IgD-negative memory B cell (primary cell): Measurements from ENCODE around the gene SMARCD3. TPM values are rescaled to one million over a fixed set of nuclear protein-coding genes. Genes with fewer than 3 reads are reported as not detected.

Experiments used
- H3K27ac Mint-ChIP-seq, 3 donors: one replicate each; pipeline ENCODE4 v1.8.0; 2020 to 2022; ENCODE audit warnings: mild to moderate bottlenecking in 3 of 3, mixed read lengths in 3 of 3, moderate library complexity in 1 of 3
- H3K27me3 Mint-ChIP-seq: one replicate; pipeline ENCODE4 v1.8.0; 2021; ENCODE audit warnings: mixed read lengths
- H3K36me3 Mint-ChIP-seq: one replicate; pipeline ENCODE4 v1.8.0; 2020; ENCODE audit warnings: mild to moderate bottlenecking, mixed read lengths
- H3K4me1 Mint-ChIP-seq, 3 donors: one replicate each; pipeline ENCODE4 v1.8.0; 2020 to 2022; ENCODE audit warnings: mixed read lengths in 3 of 3, mild to moderate bottlenecking in 1 of 3
- H3K4me3 Mint-ChIP-seq, 4 donors: one replicate each; pipeline ENCODE4 v1.8.0; 2020 to 2022; ENCODE audit warnings: mild to moderate bottlenecking in 4 of 4, mixed read lengths in 4 of 4, moderate library complexity in 3 of 4
- H3K9me3 Mint-ChIP-seq, 3 donors: one replicate each; pipeline ENCODE4 v1.8.0; 2020 to 2021; ENCODE audit warnings: mixed read lengths in 3 of 3, mild to moderate bottlenecking in 1 of 3
- polyA plus RNA-seq: library from polyadenylated mRNA; unstranded; fragments of 300-500 nt; fragmentation: Illumina TruSeq; gene quantifications from one replicate; pipeline ENCODE4 v1.2.3, GENCODE V29; 2021

Gene SMARCD3
- polyA plus RNA-seq, 1 donor from 2014 or later, result 1.1 TPM

DNA sequence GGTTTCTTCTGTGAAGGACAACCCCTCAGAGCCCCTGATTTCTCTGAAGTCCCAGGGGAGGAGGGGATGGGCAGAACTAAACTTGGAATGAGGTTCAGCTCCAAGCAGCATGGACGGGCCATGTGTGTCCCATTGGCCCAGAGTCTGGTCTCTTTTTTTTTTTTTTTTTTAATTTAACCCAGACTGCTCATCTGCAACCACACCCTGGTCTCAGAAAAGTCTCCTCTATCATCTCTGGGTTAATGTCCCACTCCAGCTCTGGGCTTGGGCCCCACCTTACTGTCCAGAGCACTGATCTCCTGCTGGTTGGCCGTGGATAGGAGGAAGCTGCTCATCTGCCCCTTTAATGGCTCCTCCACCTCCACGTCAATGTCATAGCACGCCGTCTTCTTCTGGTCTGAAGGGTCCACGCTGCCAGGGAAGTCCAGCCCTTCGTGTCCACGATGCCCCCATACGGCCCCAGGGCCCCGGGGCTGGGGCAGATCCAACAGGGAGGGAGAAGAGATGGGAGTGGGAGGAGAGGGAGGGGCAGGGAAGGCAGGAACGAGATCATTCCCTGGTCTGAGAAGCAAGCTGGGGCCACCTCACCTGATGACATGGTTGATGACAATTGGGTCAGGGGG lies 8.5 kb downstream of the SMARCD3 start:
- no peak overlapping the region for H3K27ac Mint-ChIP-seq
- H3K4me3 Mint-ChIP-seq, result no peak overlapping the region
- H3K9me3 Mint-ChIP-seq, result no peaks in the 10 kb centered on the region
- no peaks in the 10 kb centered on the region for H3K36me3 Mint-ChIP-seq
- H3K27me3 Mint-ChIP-seq, result peaks cover 14% of the 10 kb centered on the region
- H3K4me1 Mint-ChIP-seq, result peaks cover 9 to 17% (median 15%) of the 10 kb centered on the region in 3 donors

DNA sequence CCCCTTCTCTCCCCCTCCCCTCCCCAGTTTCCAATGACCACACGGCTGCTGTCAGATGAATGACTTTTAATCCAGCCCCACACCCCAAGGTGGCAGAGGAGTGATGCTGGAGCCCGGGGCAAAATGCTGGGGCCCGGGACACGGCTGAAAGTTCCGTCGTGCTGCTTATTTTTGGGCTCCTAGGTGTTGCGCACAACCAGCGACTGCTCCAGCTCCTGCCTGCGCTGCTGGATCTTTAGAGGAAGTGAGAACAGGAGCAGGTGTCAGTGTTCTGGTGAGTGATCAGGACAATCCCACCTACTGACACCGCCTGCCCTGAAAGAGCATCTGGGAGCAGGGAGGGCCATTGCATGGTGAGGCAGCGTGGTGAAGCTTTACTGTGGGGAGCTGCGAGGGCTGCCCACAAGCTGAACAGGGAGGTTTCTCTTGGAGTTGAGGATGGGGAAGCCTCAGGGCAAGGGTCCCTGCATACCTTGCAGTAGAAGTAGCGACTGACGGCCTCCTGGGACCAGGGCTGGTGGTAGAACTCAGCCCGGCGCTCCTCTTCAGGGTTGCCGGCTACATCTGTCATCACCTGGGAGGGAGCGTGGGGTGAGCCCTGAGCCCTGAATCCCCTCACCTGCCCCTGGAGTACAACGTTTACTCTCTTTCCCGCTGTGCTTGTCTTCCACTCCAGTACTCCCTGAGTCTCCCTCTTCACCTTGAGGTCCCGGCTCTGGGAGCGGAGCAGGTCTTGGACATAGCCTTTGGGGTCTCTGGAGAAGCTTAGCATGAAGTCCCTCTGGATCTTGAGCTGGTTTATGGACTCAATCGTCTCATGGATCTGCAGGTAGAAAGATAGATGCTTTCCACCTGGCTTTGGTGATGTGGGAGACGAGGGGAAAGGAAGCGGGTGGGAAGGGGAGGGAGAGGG lies 9.3 kb downstream of the SMARCD3 start:
- Mint-ChIP-seq H3K36me3 (no peaks in the 10 kb centered on the region), H3K4me3 (peak overlapping the region in 1 of 4 donors; percentile 45), H3K27me3 (peaks cover 9% of the 10 kb centered on the region), H3K9me3 (no peaks in the 10 kb centered on the region), H3K4me1 (peaks cover 9 to 12% (median 12%) of the 10 kb centered on the region in 3 donors), H3K27ac (no peak overlapping the region)

DNA sequence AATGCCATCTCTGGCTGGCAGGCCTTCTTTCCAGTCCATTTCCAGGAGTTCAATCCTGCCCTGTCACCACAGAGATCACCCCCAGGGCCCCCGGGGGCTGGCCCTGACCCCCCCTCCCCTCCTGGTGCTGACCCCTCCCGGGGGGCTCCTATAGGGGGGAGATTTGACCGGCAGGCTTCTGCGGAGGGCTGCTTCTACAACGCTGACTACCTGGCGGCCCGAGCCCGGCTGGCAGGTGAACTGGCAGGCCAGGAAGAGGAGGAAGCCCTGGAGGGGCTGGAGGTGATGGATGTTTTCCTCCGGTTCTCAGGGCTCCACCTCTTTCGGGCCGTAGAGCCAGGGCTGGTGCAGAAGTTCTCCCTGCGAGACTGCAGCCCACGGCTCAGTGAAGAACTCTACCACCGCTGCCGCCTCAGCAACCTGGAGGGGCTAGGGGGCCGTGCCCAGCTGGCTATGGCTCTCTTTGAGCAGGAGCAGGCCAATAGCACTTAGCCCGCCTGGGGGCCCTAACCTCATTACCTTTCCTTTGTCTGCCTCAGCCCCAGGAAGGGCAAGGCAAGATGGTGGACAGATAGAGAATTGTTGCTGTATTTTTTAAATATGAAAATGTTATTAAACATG lies 10.2 kb downstream of the SMARCD3 start:
- Mint-ChIP-seq H3K9me3 (no peaks in the 10 kb centered on the region), H3K27me3 (peaks cover 3% of the 10 kb centered on the region), H3K36me3 (no peaks in the 10 kb centered on the region), H3K27ac (no peak overlapping the region), H3K4me3 (no peak overlapping the region), H3K4me1 (peaks cover 9 to 15% (median 10%) of the 10 kb centered on the region in 3 donors)

DNA sequence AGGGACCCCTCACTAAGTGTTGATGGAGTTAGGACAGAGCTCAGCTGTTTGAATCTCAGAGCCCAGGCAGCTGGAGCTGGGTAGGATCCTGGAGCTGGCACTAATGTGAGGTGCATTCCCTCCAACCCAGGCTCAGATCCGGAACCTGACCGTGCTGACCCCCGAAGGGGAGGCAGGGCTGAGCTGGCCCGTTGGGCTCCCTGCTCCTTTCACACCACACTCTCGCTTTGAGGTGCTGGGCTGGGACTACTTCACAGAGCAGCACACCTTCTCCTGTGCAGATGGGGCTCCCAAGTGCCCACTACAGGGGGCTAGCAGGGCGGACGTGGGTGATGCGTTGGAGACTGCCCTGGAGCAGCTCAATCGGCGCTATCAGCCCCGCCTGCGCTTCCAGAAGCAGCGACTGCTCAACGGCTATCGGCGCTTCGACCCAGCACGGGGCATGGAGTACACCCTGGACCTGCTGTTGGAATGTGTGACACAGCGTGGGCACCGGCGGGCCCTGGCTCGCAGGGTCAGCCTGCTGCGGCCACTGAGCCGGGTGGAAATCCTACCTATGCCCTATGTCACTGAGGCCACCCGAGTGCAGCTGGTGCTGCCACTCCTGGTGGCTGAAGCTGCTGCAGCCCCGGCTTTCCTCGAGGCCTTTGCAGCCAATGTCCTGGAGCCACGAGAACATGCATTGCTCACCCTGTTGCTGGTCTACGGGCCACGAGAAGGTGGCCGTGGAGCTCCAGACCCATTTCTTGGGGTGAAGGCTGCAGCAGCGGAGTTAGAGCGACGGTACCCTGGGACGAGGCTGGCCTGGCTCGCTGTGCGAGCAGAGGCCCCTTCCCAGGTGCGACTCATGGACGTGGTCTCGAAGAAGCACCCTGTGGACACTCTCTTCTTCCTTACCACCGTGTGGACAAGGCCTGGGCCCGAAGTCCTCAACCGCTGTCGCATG lies 11.0 kb downstream of the SMARCD3 start:
- peak overlapping the region in 1 of 4 donors; percentile 39 for H3K4me3 Mint-ChIP-seq
- H3K27me3 Mint-ChIP-seq, result peaks cover 2% of the 10 kb centered on the region
- H3K27ac Mint-ChIP-seq, result no peak overlapping the region
- H3K9me3 Mint-ChIP-seq, result no peaks in the 10 kb centered on the region
- H3K4me1 Mint-ChIP-seq, result peaks cover 9 to 15% (median 10%) of the 10 kb centered on the region in 3 donors
- H3K36me3 Mint-ChIP-seq, result no peaks in the 10 kb centered on the region

GRCh38 chr7:151236406-151236805 lies 12.1 kb downstream of the SMARCD3 start:
- Mint-ChIP-seq H3K36me3 (no peaks in the 10 kb centered on the region), H3K4me1 (peaks cover 17 to 23% (median 17%) of the 10 kb centered on the region in 3 donors), H3K27me3 (peaks cover under 1% of the 10 kb centered on the region), H3K9me3 (no peaks in the 10 kb centered on the region), H3K27ac (no peak overlapping the region), H3K4me3 (peak overlapping the region in 1 of 4 donors; percentile 99)

- Mint-ChIP-seq H3K36me3 (no peaks in the 10 kb centered on the region), H3K27me3 (no peaks in the 10 kb centered on the region), H3K4me3 (peak overlapping the region in 1 of 4 donors; percentile 99), H3K4me1 (peaks cover 17 to 27% (median 17%) of the 10 kb centered on the region in 3 donors), H3K27ac (peak overlapping the region in 1 of 3 donors; percentile 43), H3K9me3 (no peaks in the 10 kb centered on the region)
Measured at GRCh38 chr7:151235091-151235787, 13.3 kb downstream of the SMARCD3 start.

GRCh38 chr7:151233804-151234203 lies 14.7 kb downstream of the SMARCD3 start:
- peak overlapping the region; percentile 96 to 100 (median 98) for H3K4me3 Mint-ChIP-seq
- no peaks in the 10 kb centered on the region for H3K9me3 Mint-ChIP-seq
- H3K27me3 Mint-ChIP-seq, result no peaks in the 10 kb centered on the region
- peak overlapping the region; percentile 11 to 97 (median 90) for H3K27ac Mint-ChIP-seq
- peaks cover 15 to 27% (median 17%) of the 10 kb centered on the region in 3 donors for H3K4me1 Mint-ChIP-seq
- no peaks in the 10 kb centered on the region for H3K36me3 Mint-ChIP-seq

DNA sequence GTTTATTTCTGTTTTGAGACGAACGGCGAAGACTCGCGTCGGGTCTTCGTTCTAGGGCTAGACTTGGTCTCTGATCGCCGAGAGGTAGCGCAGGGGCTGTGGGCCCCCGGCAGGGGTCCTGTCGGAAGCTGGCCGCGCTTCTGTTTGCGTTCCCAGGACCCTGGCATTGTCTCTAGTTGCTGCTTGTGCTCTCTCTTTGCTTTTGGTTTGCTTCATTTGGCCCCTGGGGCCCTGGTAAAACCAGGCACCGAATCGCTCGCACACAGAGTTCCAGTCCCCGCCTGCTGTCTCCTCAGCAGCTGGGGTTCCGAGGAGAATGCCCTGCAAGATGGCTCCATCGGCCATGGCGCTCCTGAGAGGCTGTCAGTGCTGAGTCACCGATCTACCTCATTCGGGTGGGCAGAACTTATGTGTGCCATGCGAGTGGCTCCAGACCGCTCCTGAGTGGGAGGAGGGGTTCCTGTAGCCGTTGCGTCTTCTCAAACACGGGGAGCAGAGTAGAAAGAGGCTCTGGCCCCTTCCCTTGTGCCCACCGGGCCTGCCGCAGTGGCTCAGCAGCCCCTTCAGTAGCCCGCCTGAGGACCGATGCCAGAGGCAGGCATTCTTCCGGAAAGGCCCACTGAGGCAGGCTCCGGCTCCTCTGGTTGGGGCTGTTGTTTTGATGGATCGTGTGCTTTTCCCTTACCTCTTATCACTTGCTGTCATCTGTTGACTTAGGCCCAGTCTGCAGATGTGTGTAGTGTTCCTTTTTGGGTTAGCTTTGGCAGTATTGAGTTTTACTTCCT lies 15.4 kb downstream of the SMARCD3 start:
- peak overlapping the region; percentile 96 to 100 (median 98) for H3K4me3 Mint-ChIP-seq
- no peaks in the 10 kb centered on the region for H3K36me3 Mint-ChIP-seq
- H3K9me3 Mint-ChIP-seq, result no peaks in the 10 kb centered on the region
- H3K27me3 Mint-ChIP-seq, result no peaks in the 10 kb centered on the region
- peaks cover 15 to 27% (median 17%) of the 10 kb centered on the region in 3 donors for H3K4me1 Mint-ChIP-seq
- peak overlapping the region; percentile 63 to 97 (median 90) for H3K27ac Mint-ChIP-seq

DNA sequence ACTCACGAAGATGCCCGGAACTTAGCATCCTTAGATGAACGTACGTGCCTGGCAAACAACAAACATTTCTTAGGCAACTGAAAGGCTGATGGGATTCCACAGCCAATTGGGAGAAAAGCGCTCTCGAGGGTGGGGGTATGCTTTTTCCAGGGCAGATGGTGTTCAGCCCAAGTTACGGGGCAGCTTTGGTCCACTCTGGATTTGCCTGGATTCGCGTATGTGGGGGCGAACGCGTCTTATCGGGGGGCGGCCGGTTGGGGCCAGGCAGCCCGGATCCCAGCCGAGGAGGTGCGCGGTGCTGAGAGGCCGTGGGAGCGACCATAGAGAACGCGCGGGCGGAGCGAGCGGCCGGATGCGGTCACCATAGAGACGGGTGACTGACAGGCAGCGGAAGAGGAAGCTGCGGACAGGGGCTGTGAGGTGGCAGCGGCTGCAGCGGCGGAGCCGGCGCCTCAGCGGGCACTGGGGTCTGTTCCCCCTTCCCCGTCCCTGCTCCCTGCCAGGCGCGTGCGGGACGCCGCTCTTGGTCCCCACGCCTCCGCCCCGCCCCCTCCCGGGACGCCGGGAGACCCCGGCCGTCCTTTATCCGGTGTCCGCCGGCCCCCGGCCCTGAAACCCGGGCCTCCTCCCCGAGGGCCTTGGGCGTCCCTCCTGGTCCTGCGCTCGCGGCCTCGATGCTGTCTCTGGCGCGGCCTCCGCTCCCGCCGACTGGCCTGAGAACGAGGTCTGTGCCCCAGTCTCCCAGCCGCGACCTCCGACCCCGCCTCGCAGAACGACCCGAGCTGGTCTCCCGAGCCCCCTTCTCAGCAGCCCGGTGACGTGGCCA lies 16.2 kb downstream of the SMARCD3 start, which contains the start of gene CHPF2:
CHPF2 (plus strand) TSS at position 393 of the 826 bp plus-strand sequence. CDS start 1,529 bp downstream, outside the sequence.
- Mint-ChIP-seq H3K27ac (peak within 1 kb of the TSS; percentile 95 to 98 (median 97)), H3K4me1 (peaks cover 19 to 28% (median 21%) of the 10 kb centered on the region in 3 donors), H3K4me3 (peak within 1 kb of the TSS; percentile 96 to 100 (median 98)), H3K9me3 (no peaks in the 10 kb centered on the region), H3K27me3 (no peaks in the 10 kb centered on the region), H3K36me3 (peaks cover under 1% of the 10 kb centered on the region)

GRCh38 chr7:151231080-151231479 lies 17.4 kb downstream of the SMARCD3 start:
- H3K36me3 Mint-ChIP-seq, result peaks cover 4% of the 10 kb centered on the region
- H3K27me3 Mint-ChIP-seq, result no peaks in the 10 kb centered on the region
- H3K27ac Mint-ChIP-seq, result peak overlapping the region in 1 of 3 donors; percentile 98
- H3K9me3 Mint-ChIP-seq, result no peaks in the 10 kb centered on the region
- peaks cover 30 to 34% (median 31%) of the 10 kb centered on the region in 3 donors for H3K4me1 Mint-ChIP-seq
- peak overlapping the region; percentile 79 to 100 (median 98) for H3K4me3 Mint-ChIP-seq

GRCh38 chr7:151229249-151229648 lies 19.2 kb downstream of the SMARCD3 start:
- Mint-ChIP-seq H3K4me1 (peaks cover 40 to 43% (median 42%) of the 10 kb centered on the region in 3 donors), H3K27me3 (no peaks in the 10 kb centered on the region), H3K27ac (no peak overlapping the region), H3K4me3 (peak overlapping the region in 2 of 4 donors; percentile 23 to 99), H3K9me3 (no peaks in the 10 kb centered on the region), H3K36me3 (peaks cover 7% of the 10 kb centered on the region)
